Fibroblast of skin of right biceps (primary cell): ENCODE measurements around the gene FGGY.
"Not testable (repeated sequence)": the region's sequence is repeated elsewhere in the genome, so short reads cannot be mapped to it uniquely, and the experiment has no call there.

Experiments used
- DNase-seq: peaks from one replicate; pipeline ENCODE4 v3.0.0-alpha.2; 2013

The FGGY gene

DNA sequence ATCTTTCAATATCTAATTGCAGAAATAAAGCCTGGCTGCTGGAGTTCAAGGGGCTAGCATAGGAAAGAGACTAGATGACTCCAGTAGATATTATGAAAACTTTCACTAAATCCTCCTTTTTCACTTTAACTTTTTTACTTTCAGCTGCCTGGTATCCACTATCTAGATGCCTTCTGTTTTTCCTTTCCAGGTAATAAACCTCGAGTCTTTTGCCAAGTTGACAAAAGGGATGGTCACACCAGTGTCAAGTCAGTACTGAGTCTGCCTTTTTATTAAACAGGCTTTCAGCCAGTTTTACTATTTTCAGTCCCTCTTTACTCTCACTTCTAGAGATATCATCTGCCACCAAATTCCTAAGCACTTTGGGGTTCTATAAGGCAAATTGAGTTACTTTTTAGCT, 195.6 kb downstream of the FGGY start:
- no peak for DNase-seq

GRCh38 chr1:59494145-59494833, 197.4 kb downstream of the FGGY start:
- DNase-seq = no peak

DNA sequence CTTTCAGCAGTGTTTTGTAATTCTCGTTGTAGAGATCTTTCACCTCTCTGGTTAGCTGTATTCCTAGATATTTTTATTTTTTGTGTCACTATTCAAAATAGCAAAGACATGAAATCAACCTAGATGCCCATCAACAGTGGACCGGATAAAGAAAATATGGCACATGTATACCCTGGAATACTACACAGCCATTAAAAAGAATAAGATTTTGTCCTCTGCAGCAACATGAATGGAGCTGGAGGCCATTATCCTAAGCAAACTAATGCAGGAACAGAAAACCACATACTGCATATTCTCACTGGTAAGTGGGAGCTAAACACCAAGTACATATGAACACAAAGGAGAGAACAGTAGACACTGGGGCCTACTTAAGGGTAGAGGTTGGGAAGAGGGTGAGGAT, 199.3 kb downstream of the FGGY start:
- DNase-seq = not testable (repeated sequence)

DNA sequence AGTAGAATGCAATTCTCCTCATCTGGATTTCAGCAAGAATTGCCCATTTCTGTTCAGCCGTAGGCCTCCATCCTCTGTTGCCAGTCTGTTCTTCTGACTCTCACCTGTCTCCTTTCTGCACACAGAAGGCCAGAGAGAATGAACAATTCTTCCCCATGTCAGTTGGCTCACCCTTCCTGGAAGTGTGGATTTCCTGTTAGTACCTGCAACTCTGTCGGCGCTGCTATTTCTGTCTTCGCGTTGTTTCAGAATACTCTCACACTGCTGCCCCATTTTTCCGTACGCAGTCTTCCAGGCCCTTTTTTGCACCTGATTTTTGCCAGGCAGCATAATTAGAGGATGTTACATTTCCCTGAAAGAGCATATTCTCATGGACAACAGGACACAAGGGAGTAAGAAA, 200.7 kb downstream of the FGGY start:
- DNase-seq = no peak

GRCh38 chr1:59498640-59499039, 201.7 kb downstream of the FGGY start:
- DNase-seq = peak; percentile 63

- no peak for DNase-seq
Observed at GRCh38 chr1:59499273-59499942, 202.5 kb downstream of the FGGY start.

DNA sequence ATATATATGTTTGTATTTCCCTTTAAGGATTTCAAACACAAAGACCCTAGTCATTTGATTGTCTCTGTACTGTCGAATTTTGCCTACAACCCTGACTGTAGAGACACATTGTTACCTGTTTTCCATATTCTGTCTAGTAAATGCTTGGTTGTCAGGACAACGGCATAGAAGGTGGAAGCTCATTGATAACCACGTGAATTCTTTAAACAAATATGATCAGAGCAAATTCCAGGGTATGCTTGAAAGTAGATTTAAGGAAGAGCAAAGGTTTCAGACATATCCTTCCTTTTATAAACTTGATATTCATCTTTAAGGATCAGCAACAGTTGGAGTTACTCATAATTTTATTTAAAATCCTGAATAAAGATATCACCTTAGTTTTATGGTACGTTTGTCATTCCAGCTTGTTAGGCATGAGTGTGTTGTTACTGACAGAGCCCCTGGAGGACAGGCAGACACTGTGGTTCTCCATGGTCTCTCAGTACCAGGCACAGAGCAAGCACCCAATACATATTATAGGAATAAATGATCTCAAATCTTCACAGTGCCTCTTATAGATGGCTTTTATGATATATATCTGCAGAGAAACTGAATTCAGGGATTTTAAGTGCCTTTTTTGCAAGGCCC, 203.2 kb downstream of the FGGY start:
- DNase-seq = no peak

- no peak for DNase-seq
Observed at GRCh38 chr1:59500950-59501742, 204.3 kb downstream of the FGGY start.

DNA sequence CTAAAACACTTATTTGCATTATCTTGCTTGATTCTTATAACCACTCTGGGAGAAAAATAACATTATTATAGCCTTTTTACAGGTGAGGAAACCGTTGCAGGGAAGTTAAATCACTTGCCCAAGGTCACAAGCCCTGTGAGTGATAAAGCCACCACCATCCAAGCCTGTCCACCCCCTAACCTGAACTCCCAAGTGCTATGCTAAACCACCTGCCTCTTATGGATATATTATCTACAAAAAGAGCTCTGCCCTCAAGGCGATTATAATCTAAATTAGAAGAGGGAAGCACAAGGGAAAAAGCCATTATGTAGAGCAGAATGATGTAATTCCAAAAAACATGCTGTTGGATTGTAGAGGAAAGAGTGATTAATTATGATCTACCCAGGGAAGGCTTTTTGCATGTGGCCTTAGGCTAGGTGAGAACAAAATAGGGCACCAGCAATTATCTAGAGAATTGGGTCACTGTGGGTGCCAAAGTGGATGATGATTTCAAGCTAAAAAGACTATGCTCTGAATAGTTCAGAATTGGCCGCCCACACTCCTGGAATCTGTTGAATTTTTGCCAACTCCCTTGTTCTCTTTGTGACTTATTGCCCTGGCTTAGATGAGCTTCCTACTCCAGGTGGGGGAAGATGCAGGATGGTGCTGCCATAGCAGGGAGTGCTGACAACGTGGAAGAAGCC, 205.3 kb downstream of the FGGY start:
- DNase-seq = peak; percentile 67

GRCh38 chr1:59504276-59504675, 207.4 kb downstream of the FGGY start:
- DNase-seq = peak; percentile 61

DNA sequence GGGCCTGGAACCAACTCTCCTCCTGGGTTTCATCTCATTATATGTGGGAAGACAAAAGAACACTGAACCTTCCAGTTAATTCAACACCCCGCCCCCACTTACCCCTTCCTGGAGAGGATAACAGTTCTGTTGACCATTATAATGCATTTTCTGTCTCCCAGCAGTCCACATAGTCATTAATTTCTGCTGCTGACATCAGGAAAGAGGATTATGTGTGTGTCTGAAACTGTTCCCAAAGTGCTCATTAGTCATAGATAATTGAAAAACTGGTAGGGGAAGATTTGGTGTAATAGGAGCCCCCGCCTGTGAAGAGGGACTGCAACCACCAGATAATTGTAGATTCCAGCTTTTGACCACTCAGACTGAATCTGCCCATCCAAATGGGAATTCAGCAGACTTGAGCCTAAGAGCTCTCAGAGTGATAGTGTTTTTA, 208.7 kb downstream of the FGGY start:
- DNase-seq = peak; percentile 86

GRCh38 chr1:59506952-59507351, 210.1 kb downstream of the FGGY start:
- peak; percentile 35 for DNase-seq

DNA sequence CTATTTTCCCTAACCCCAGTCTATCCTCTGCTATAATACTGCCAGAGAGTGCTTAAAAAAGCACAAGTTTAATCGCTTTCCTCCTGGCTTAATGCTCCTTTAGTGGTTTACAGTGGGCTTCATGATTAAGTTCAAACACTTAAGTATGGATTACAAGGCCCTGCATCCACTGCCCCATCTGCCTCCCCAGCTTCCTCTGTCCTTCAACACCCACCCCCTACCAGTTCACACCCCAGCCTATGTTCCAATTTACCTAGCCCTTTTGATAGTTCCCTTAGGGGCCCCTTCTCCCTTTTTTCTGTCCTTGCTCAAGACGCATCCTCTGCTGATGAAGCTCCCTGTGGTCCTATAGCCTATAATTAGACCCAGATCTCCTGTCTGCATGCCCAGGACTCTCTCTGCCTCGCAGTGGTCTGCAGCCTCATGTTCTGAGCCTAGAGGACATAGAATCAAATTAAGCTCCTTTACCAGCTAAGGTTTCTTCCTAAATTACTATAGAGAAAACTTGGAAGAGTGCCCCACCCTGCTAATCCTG, 212.5 kb downstream of the FGGY start:
- no peak for DNase-seq

- DNase-seq = no peak
Observed at GRCh38 chr1:59510249-59510648, 213.4 kb downstream of the FGGY start.

DNA sequence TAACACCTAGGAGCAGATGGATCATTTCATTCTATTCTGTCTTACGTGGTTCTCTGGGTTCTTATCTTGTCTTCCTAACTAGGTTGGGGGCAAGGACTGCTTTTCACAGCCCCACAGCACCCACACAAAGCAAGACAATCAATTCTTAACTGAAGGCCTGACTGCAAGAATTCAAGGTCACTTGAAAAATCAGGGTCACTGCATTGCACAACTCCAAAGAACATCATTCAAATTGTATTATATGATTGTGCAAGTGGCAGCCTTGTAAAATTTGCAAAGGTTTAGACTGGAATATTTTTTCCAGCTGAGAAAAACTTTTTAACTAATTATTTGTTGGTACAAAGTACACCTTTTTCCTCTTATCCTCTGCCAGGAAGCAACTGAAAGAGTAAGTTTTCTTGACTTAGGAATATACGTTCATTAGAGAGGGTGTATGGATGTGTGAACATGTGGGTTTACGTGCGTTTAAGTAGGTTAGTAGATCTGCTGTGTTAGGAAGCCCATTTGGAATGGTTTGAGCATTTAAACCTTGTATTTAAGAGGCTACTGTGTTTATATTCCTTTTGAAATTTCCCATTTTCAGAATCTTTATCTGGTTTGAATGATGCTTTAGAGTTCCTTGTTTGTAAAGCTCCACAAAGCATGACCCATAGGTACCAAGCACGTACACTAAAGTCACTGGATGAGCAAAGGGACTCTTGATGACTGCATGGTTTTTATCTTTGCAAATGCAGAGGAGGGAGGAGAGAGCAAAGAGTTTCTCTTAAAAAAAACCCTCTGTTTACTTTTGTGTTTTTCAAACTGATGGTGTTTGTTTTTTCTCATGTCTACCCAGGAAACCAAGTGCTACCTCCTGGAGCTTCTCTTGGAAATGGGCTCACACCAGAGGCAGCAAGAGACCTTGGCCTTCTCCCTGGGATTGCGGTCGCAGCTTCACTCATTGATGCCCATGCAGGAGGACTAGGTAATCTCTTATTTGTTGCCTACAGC, 214.9 kb downstream of the FGGY start:
- no peak for DNase-seq

DNA sequence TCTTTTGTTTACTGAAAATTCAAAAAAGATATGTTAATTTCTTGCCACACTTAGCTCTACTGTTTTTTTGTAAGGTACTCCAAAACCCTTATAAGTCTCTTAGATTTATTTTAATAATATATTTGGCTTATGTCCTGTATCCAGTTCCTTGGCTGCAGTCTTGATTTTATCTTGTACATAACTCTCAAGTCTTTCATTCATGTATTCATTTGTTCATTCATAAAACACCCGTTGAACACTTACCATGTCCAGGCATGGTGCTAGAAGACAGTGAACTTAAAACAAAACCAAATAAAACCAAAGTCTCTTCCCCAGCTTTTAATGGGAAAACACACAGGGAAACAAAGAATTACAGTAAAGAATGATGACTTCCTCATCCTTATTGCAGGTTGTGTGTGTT, 215.8 kb downstream of the FGGY start:
- DNase-seq = no peak

DNA sequence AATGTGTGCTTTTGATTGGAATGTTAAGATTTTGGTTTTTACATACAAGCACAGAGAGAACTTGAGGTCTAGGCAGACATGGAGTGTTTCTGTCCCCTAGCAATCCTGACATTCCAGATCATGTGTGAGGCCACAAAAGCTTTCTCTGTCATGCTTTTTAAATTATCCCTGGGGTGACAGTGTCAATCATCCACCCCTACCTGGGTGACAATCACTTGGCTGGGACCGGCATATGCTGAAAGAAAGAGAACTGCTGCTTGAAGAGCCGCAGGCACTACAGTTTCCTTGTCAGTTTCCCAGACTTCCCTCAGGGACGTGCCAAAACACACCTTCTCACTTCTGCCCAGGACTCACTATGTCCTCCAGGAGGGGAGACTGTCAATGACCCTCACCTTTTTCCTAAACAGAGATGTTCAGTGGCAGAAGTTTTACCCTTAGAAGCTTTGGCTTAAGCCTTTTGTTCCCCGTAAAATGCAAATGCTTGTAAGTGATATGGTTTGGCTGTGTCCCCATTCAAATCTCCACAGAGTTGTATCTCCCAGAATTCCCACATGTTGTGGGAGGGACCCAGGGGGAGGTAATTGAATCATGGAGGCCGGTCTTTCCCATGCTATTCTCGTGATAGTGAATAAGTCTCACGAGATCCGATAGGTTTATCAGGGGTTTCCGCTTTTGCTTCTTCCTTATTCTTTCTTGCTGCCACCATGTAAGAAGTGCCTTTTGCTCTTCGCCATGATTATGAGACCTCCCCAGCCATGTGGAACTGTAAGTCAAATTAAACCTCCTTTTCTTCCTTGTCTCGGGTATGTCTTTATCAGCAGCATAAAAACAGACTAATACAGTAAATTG, 217.4 kb downstream of the FGGY start:
- peak; percentile 33 for DNase-seq

DNA sequence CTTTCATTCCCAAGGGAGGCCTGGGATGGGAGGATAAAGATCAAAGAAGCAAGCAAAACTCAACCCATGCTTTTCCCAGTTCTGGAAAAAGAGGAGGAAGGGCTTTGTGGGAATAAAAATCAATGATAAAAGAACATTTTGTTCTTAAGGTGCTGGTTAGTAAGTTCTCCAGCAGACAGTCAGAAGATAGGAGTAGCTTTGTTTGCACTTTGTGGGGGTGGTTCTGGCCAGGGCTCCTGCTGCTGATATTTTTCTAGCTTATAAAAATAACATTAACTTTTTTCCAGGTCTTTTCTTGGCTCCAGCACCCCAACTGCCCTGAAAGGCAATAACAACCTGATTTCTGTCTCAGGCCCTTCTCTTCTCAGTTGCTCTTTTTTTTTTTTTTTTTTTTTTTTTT, 220.0 kb downstream of the FGGY start:
- no peak for DNase-seq

DNA sequence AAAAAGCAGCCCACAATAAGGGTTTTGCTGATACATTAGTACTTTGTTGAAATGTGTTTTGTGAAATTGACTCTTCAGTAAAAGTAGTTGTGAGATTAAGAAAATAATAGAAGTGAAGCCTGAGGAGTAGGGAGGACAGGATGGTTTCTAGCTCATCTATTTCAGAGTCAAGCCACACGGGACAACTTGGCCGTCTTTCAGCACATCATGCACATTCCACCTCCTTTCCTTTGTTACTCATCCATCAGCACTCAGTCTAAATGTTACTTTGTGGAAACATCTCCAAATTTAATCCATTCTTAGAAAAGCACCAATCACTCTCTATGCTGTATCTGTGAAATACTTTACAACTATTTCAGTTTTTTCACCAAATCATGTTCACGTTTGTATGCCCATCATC, 223.3 kb downstream of the FGGY start:
- DNase-seq = peak; percentile 77

GRCh38 chr1:59520827-59521418, 224.0 kb downstream of the FGGY start:
- peak; percentile 71 for DNase-seq
